Gastrocnemius medialis (tissue), 4 donors: ENCODE data around the gene ITPK1.

ENCODE experiments used
- POLR2A ChIP-seq, 2 donors: fragments of 450-650 bp; IDR thresholded peaks; one replicate each; pipeline ENCODE4 v1.6.1; 2017; ENCODE audit warnings: antibody characterized with exemption in 2 of 2, mild to moderate bottlenecking in 2 of 2, moderate library complexity in 2 of 2
- TF ChIP-seq, protein P1 (sequence below), 5 experiments: fragments of 450-650 bp in 3 of 5; fragments of 200-600 bp in 2 of 5; sonication (generic) in 2 of 5; IDR thresholded peaks in 4 of 5; conservative IDR thresholded peaks in 1 of 5; 1 replicate in 4 of 5; 2 replicates in 1 of 5; pipeline ENCODE4 v1.5.1; 2016 to 2019; ENCODE audit warnings: antibody characterized with exemption in 5 of 5, mild to moderate bottlenecking in 3 of 5, moderate library complexity in 3 of 5

DNA sequence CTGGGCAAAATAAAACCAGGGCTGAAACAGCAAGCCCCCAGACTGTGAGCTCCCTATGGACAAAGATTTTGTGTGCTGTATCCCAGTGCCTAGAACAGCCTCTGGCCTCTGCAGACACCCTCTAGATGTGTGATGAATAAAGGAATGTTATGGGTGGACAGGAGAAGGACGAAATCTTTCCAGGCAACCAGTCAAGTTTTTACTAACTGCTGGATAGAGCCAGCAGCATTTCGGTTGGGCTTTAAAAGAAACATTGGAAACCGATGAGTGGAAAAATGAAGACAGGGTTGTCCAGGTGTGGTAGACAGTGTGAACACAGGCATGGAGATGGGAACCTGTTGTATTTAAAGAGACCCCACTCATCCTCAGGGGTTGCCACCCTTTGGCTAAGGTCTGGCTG lies 188.8 kb downstream of the ITPK1 start:
- TF ChIP-seq, protein P1, sequence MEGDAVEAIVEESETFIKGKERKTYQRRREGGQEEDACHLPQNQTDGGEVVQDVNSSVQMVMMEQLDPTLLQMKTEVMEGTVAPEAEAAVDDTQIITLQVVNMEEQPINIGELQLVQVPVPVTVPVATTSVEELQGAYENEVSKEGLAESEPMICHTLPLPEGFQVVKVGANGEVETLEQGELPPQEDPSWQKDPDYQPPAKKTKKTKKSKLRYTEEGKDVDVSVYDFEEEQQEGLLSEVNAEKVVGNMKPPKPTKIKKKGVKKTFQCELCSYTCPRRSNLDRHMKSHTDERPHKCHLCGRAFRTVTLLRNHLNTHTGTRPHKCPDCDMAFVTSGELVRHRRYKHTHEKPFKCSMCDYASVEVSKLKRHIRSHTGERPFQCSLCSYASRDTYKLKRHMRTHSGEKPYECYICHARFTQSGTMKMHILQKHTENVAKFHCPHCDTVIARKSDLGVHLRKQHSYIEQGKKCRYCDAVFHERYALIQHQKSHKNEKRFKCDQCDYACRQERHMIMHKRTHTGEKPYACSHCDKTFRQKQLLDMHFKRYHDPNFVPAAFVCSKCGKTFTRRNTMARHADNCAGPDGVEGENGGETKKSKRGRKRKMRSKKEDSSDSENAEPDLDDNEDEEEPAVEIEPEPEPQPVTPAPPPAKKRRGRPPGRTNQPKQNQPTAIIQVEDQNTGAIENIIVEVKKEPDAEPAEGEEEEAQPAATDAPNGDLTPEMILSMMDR (IDR thresholded peaks at IDR 0.05 in 4 of 5, conservative IDR thresholded peaks at IDR 0.05 in 1 of 5) = no peak
- no peak for TF ChIP-seq POLR2A (IDR thresholded peaks at IDR 0.05)
